ENCODE results near the gene ASIC3.
"Not testable (repeated sequence)": the region's sequence is repeated elsewhere in the genome, so short reads cannot be mapped to it uniquely, and the experiment has no call there.

ASIC3 gene

DNA sequence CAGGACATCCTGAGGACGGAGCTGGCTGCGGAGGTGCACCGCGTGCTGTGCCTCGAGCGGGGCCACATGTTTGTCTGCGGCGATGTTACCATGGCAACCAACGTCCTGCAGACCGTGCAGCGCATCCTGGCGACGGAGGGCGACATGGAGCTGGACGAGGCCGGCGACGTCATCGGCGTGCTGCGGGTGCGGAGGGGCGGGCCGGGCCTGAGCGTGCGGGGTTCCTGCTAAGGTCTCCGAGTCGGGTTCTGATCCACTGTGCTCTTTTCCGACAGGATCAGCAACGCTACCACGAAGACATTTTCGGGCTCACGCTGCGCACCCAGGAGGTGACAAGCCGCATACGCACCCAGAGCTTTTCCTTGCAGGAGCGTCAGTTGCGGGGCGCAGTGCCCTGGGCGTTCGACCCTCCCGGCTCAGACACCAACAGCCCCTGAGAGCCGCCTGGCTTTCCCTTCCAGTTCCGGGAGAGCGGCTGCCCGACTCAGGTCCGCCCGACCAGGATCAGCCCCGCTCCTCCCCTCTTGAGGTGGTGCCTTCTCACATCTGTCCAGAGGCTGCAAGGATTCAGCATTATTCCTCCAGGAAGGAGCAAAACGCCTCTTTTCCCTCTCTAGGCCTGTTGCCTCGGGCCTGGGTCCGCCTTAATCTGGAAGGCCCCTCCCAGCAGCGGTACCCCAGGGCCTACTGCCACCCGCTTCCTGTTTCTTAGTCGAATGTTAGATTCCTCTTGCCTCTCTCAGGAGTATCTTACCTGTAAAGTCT is 34.4 kb upstream of the ASIC3 start:
- peak; percentile 58 for DNase-seq (ENCODE audit: low spot score)

DNA sequence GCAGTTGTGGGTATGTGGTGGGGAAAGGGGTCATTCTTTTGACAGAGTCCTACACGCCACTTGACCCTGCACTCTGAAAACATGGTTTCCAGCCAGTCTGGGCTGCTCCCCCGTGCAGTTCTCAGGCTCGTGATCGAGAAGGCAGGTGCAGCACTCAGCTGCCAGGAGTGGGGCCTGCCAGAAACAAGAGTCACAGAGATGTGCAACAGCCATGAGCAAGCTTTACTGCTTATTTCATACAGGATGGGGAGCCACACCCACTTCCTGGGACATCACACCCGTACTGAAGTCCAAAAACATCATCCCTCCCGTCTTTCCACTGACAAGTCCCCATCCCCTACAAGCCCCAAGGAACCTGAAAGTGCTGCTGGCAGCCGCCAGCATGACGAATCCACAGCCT is 33.4 kb upstream of the ASIC3 start:
- DNase-seq (ENCODE audit: low spot score), result no peak

DNA sequence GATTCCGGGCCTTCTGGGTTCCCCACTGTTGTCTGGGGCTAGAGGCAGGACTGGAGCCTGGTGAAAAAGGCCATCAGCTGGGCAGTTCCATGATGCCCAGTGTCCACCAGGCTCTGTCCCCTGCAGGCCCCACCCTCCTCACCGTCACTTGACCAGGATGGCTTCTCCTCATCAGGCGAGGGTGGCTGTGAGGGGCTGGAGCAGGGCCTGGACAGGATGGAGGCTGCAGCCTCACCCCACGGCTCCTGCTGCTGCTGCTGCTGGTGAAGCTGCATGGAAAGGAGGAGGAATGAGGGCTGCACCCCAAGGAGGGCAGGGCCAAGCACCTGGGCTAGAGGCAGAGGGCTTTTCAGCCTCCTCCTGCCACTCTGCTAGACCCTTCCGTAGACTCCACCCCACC is 32.4 kb upstream of the ASIC3 start:
- DNase-seq (ENCODE audit: low spot score), result no peak

DNA sequence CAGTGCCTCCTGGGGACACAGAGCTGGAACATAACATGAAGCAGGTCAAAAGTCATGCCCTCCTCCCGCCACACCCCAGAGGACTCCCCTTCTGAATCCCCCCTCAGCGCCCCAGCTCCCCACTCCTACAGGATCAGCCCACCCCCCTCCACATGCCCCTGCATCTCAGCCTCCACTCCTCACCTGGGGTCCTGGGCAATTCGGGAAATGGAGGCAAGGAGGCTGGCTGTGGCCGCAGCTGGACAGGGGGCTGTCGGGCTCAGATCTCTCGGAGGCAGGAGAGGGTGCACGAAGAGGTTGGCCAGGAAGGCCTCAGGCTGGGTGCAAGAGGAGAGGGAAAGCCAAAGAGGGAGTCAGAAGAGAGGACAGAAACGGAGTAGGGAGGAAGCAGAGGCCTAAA is 31.8 kb upstream of the ASIC3 start:
- no peak for DNase-seq (ENCODE audit: low spot score)

DNA sequence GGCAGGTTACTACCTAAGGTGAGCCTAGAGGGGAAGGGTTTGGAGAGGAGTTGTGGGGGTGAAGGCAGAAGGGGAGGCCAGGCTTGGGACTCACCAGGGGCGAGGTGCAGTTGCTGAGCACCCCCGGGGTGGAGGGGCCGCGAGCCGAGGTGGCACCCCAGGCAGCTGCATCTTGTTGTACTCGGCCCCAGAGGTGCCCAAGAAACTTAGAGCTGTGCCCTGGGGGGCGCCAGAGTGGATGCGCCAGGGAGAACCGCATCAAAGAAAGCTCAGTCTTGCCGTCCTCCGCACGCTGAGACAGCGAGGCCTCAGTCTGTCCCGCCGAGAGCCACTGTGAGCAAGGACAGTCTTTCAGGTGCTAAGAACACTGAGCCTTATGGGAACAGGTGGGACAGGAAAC is 31.4 kb upstream of the ASIC3 start:
- no peak for DNase-seq (ENCODE audit: low spot score)

DNA sequence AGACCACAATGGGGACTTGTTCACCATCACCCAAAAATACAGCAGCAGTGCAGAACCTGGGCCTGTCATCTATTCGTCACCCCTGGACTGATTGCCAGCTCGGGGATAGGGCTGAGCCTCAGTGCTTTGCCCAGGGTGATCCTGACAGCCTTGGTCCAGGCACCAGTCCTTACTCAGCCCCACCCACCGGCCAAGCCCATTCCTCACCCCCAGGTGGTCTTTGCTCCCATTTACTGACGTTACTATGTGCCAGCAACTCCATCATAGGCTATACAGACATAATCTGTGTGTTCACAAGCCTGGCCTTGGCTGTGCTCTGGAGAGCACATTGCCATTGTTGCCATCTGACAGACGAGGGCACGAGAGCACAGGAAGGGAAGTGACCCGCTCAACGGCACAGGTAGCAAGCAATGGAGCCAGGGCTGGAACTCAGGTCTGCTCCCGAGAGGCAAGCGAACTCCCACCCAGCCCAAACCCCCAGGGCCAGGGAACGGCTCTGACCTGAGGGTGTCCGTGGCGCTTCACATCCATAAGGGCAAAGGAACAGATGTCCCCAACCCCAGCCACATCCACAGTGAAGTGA is 30.9 kb upstream of the ASIC3 start:
- DNase-seq (ENCODE audit: low spot score), result no peak

DNA sequence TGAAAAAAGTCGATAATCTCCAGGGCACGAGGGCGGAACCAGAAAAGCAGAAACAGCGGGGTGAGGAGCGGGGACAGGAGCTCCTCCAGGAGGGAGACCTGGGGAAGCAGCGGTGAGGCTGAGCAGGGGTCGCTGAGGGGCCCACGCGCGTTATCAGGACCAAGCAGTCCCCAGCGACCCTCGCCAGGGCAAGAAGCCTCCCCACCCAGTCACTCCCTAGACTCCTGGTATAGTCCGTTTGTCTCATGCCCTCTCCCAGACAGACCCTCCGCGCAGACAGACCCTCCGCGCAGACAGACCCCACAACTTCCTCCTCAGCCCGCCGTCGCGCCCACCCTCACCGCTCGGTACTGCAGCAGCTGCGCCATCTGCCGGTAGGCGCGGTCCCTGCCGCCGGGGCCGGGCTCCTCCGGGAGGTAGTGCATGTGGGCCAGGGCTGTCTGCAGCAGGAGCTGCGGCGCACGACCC is 30.3 kb upstream of the ASIC3 start:
- DNase-seq (ENCODE audit: low spot score), result no peak

DNA sequence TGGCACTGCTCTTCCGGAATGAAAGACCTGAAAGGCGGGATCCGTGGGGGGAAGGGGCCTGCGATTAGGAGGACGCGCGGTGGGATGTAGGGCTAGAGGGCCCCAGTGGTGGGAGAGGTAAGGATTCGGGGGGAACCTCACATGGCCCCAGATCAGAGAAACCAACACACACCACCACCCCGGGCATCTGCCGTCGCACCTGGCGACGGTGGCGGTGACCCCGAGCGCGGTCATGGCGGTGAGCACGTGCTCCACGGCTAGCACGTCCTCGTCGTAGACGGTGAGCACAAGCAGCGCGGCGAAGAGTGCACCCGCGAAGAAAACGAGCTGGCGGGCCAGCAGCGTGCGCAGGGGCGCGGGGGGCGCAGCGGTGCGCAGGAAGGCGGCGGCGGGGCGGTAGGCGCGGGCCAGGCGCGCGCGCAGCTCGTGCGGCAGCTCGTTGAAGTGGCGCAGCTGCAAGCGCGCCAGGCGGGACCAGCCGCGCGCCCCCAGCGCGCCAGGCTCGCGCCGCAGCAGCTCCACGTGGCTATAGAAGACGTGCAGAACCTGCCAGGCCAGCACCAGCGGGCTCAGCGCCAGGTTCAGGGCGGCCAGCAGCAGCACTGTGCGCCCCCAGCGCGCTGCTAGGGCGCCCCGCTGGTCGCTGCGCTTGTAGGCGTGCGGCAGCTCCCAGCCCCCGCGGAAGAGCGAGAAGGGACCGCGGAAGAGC is 29.8 kb upstream of the ASIC3 start:
- DNase-seq (ENCODE audit: low spot score), result no peak

DNA sequence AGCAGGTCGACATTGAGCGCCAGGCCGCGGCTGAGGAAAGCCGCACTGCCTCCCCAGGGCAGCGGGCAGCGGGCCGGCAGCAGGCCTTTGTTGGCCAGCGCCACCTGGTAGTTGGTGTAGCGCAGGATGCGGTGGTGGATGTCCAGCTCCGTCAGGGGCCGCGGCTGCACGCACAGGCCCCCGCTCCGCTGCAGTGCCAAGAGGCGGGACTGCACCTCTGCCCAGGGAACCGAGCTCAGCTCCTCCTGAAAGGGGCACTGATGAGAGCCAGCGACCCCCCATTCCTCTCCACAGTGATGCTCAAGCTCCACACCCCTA is 29.2 kb upstream of the ASIC3 start:
- DNase-seq (ENCODE audit: low spot score), result no peak

DNA sequence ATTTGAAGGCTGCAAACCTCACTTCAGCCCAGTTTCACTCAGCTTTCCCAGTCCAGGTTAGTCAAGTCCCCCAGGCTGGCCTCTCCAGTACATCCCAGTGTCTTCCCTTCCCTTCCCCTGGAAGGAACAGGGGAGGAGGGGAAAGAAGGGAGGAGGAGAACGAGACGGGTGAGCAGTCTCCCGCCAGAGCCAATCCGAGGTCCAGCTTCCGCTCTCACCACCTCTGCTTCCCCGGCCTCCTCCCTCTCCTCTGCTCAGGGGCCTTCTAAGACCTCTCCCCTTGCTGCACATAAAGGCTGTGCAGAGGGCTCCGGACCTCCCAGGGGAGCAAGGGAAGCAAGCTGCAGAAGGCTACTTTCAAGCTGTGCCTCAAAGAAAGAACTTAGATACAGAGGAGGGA is 28.1 kb upstream of the ASIC3 start:
- DNase-seq (ENCODE audit: low spot score), result no peak

DNA sequence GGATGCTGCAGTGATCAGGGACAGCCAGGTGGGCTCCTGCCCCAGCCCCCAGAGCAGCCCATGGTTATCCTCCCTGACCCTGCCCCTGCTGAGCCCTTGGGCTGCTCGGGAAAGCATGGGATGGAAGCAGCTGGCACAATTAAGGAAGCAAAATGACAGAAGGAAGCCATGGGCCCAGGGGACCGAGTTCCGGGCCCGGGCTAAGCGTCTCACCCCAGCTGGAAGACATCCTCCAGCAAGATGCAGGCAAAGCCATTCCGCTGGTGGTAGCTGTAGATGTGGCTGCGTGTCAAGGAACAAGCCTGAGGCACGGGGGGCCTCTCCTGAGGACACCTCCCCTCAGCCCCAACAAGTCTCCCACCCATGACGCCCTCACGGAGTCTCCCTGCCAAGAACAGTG is 25.1 kb upstream of the ASIC3 start:
- no peak for DNase-seq (ENCODE audit: low spot score)

DNA sequence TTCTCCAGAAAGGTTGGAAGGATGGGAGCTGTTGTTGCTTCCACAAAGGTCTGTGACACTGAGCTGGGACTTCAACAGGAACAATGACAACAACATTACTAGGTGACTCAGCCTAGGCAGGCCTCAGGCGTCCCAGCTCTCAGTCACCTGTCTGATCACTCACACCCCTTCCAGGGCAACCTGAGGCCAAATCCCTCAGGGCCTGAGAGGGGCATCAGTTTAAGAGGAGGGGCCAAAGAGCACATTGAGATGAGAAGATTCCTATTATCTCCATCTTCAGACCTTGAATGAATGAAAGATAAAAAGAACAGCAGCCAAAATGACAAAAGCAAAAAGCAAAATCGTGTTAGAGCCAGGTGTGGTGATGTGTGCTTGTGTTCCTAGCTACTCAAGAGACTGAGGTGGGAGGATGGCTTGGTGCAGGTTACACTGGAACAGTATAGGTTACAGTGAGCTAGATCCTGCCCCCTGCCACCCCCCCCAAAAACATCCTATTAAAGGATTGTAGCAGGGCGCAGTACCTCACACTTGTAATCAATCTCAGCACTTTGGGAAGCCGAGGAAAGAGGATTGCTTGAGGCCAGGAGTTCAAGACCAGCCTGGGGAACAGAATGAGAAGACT is 23.8 kb upstream of the ASIC3 start, which contains the start of gene ATG9B:
ATG9B (minus strand) TSS at position 60 of the 622 bp plus-strand sequence. CDS start 71 bp downstream, outside the sequence.
- no peak for DNase-seq (ENCODE audit: low spot score)

DNA sequence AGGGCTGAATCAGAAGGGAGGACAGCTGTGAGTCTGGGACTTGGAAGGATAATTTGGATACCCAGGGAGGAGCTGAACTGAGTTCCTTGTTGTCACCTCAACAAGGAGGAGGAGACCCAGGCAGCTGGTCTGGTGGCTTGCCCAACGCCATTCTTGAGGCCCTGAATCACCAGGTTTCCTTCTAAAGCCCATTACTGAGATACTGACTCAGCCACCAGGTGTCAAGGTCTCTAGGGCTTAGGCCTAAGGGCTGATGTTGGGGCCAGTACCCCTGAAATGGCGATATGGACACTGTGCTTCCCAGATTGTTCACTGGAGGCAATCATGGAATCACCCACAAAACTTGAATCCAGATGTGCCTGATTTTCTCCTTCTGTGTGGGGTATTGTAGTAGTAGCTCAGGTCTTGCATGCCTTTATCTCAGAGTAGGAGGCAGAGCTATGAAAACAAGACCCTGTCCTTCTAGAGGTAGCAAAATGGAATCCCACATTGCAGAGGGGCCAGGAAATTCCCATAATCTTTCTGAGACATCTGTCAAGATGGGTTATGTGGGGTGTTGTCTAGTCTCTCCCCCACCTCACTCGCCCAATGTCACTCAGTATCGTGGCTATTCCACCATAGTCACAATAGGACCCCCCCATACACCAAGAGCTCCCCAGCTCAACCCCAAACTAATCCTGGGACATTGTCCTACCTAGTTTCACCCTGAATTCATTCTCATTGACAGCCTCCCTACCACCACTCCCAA is 22.2 kb upstream of the ASIC3 start:
- DNase-seq (ENCODE audit: low spot score), result no peak

DNA sequence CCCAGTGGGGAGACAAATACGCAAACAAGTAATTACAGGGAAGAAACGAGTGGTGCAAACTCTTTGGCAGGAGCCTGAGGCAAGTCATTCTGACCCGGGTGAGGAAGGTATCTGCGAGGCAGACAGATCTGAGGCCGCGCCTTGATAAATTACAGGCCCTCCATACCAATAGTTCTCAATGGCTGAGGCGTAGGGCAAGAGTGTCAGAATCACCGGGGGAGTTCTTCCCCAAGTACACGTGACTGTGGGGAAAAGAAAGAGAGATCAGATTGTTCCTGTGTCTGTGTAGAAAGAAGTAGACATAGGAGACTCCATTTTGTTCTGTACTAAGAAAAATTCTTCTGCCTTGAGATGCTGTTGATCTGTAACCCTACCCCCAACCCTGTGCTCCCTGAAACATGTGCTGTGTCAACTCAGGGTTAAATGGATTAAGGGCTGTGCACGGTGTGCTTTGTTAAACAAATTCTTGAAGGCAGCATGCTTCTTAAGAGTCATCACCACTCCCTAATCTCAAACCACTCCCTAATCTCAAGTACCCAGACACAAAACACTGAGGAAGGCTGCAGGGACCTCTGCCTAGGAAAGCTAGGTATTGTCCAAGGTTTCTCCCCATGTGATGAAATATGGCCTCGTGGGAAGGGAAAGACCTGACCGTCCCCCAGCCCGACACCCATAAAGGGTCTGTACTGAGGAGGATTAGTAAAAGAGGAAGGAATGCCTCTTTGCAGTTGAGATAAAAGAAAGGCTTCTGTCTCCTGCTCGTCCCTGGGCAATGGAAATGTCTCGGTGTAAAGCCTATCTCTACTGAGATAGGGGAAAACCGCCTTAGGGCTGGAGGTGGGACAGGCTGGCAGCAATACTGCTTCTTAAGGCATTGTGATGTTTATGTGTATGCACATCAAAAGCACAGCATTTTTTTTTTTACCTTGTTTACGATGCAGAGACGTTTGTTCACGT is 21.3 kb upstream of the ASIC3 start:
- DNase-seq (ENCODE audit: low spot score), result not testable (repeated sequence)

DNA sequence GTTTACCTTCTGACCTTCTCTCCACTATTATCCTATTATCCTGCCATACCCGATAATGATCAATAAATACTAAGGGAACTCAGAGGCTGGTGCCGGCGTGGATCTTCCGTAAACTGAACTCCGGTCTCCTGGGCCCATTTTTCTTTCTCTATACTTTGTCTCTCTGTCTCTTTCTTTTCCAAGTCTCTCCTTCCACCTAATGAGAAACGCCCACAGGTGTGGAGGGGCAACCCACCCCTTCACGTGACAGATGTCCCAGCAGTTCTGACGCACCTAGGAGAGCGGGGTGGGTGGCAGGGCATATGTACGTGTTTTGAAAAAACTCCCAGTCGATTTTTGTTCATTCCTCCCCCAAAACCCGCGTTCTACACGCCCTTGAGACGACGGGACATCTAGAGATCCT is 20.6 kb upstream of the ASIC3 start:
- not testable (repeated sequence) for DNase-seq (ENCODE audit: low spot score)

DNA sequence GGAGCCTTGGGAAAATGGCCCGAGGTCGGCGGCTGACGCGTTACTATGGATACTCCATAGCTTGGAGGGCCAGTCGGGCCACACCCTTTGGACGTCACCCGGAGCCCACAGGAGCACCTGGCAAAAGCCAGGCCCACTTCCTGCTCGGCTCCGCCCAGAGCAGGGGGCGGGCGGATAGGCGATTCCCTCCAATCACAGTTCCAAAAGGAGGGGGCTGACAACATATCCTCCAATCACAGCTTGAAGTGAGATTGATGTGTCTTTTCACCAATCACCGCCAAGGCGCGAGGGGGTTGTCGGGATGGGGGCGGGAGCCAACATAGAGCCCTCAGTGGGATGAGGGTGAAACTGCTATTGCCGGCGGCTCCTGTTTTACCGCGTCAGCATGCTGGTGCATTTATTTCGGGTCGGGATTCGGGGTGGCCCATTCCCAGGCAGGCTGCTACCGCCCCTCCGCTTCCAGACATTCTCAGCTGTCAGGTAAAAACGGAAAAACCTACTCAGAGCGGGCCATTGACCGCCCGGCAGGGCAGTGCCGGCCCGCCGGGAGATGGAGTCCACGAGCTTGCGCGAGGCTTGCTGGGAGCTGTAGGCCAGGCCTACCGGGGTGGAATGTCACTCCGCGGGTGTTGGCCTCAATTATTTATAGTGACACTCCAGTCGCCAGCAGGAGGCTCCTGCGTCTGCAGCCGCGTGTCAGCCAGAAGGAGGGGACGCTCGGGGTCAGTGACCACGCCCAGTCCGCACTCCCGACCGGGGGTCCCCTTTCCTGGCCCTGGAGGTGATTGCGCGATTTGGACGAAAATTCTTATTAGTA is 20.0 kb upstream of the ASIC3 start, which contains the start of gene ABCB8:
ABCB8 (plus strand) TSS at position 320 of the 817 bp plus-strand sequence; CDS start at position 386, 66 bp downstream.
- peak; percentile 99 for DNase-seq (ENCODE audit: low spot score)

DNA sequence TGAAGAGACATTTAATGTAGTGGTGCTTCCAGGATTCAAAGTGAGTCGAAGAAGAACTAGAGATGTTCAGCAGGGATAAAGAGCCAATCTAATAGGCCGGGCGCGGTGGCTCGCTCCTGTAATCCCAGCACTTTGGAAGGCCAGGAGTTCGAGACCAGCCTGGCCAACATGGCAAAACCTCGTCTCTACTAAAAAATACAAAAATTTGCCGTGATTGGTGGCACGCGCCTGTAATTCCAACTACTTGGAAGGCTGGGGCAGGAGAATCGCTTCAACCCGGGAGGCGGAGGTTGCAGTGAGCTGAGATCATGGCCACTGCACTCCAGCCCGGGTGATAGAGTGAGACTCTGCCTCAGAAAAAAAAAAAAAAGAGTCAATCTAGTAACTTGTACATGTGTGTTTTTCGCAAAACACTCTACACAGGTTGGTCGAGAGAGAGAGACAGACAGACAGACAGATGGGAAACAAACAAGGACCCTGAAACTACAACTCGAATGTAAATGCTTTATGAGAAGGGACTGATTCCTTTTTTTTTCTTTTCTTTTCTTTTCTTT is 19.3 kb upstream of the ASIC3 start:
- no peak for DNase-seq (ENCODE audit: low spot score)

DNA sequence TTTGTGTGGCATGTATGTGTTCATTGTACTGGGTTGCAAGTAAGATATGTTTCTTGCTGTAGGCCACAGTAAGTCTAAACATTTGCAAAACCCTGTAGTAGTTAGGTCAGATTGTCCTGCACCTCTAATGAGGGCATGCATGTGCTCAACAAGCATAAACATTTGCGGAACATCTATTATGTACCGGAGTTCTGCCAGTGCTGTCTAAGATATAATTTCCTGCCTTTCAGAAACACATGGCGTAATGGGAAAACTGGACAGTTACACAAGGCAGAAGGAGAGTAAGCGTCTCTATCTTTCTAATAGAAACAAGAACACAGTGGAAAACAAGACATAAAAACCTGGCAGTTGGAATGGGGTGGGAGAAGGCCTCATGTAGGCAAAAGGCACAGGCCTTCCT is 17.3 kb upstream of the ASIC3 start:
- no peak for DNase-seq (ENCODE audit: low spot score)

Measured in globus pallidus (tissue), 1 donor.